Breast epithelium (tissue), 3 donors: ENCODE data around the gene CAMK2B.

Experiments used
- CTCF ChIP-seq, 3 donors: fragments of 450-650 bp; IDR thresholded peaks; one replicate each; pipeline ENCODE4 v1.5.1; 2016 to 2017; ENCODE audit warnings: antibody characterized with exemption in 3 of 3, mild to moderate bottlenecking in 3 of 3, moderate library complexity in 3 of 3
- POLR2AphosphoS5 ChIP-seq, 3 donors: sonication (generic); formaldehyde crosslinking; IDR thresholded peaks; one replicate each; pipeline ENCODE4 v1.6.1; 2017; ENCODE audit warnings: antibody characterized with exemption in 3 of 3

GRCh38 chr7:44220358-44221112 is 104.9 kb downstream of the CAMK2B start:
- TF ChIP-seq CTCF (IDR thresholded peaks at IDR 0.05) (no peak), POLR2AphosphoS5 (IDR thresholded peaks at IDR 0.05) (no peak)
